NB4 (cell line): Measurements from ENCODE around the gene CD44.

Source experiments
- CTCF ChIP-seq: IDR thresholded peaks from one replicate; pipeline ENCODE4 v1.5.1; 2012; ENCODE audit warnings: low read depth, low read length
- MAX ChIP-seq: IDR thresholded peaks from 2 replicates; pipeline ENCODE4 v1.6.1; 2011; ENCODE audit warnings: low read depth, low read length
- MYC ChIP-seq: IDR thresholded peaks from 2 replicates; pipeline ENCODE4 v1.6.1; 2011; ENCODE audit warnings: low read depth, low read length
- POLR2A ChIP-seq: IDR thresholded peaks from 2 replicates; pipeline ENCODE4 v1.6.1; 2011; ENCODE audit warnings: mild to moderate bottlenecking; ENCODE audit not compliant: insufficient read length; ENCODE audit errors: extremely low read depth

GRCh38 chr11:35214792-35215193, 75.8 kb downstream of the CD44 start:
- no peak for TF ChIP-seq CTCF
- TF ChIP-seq POLR2A, result no peak
- TF ChIP-seq MAX, result no peak
- no peak for TF ChIP-seq MYC
